ENCODE measurements around the gene LGR6. TPM values are rescaled to one million over a fixed set of nuclear protein-coding genes. Genes with fewer than 3 reads are reported as not detected.

Gene LGR6
- total RNA-seq, 1 experiment from 2014 or later: 1.0 TPM

DNA sequence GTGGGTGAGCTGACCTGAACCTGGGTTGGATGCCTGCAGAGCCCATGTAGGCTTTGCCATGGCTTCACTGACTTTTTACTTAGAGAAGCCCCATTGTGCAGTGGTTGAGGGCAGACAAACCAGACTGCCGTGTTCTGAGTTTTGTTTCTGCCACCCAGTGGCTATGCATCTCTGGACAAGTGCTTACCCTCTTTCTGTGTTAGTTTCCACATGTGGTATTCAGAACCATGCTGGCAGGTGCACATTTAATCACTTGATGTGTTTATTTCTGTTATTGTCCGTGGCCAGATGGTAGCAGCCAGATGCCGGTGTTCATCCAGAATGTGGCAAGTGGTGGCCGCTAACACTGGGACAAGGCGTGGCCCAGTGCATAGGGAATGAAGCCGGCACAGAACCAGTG is 22.9 kb upstream of the LGR6 start:
- no peak overlapping the region for H4K8ac ChIP-seq (replicated peaks; ENCODE audit: insufficient read length, low read depth, low read length)
- no peak overlapping the region for H3K56ac ChIP-seq (ENCODE audit: insufficient read length, low read depth, low read length)
- no peak overlapping the region for H2BK5ac ChIP-seq (ENCODE audit: insufficient read length, low read length)
- no peaks in the 10 kb centered on the region for H3K27me3 ChIP-seq (ENCODE audit: insufficient read depth, low read length)
- no peaks in the 10 kb centered on the region for H3K79me1 ChIP-seq (ENCODE audit: insufficient read depth, low read depth, low read length, poor library complexity, severe bottlenecking)
- no peak overlapping the region for H2BK20ac ChIP-seq (ENCODE audit: low read depth, low read length, poor library complexity, severe bottlenecking)
- H3K4me3 Mint-ChIP-seq: no peak overlapping the region
- no peak for DNase-seq
- H2BK15ac ChIP-seq (ENCODE audit: low read depth, low read length): no peak overlapping the region
- H3K14ac ChIP-seq (ENCODE audit: insufficient read depth, low read length): no peak overlapping the region
- no peaks in the 10 kb centered on the region for H4K20me1 ChIP-seq (ENCODE audit: control insufficient read depth, insufficient read depth, insufficient read length)
- no peaks in the 10 kb centered on the region for H3K9me3 ChIP-seq (ENCODE audit: control insufficient read depth, low read depth, low read length)
- no peak overlapping the region for H2BK120ac ChIP-seq (ENCODE audit: low read depth, low read length, poor library complexity, severe bottlenecking)
- H3K27me3 Mint-ChIP-seq (ENCODE audit: low read depth): peaks cover 2% of the 10 kb centered on the region; the same call in 1 of the 2 replicates
- no peak overlapping the region for H3K4me2 ChIP-seq (ENCODE audit: insufficient read depth, insufficient read length, low read length)
- no peaks in the 10 kb centered on the region for H3K4me1 ChIP-seq (ENCODE audit: insufficient read depth, low read length)
- WGBS (ENCODE audit: extremely low coverage, insufficient read length, low lambda C conversion rate): no CpG with 5 or more reads among the region's 6 CpGs
- no peak overlapping the region for H4K91ac ChIP-seq (ENCODE audit: insufficient read length, low read depth, low read length)
- H3K18ac ChIP-seq (ENCODE audit: insufficient read length, low read depth, low read length): no peak overlapping the region
- H3K36me3 Mint-ChIP-seq (ENCODE audit: insufficient read depth in 1 of 3, low read depth in 3 of 3): no peaks in the 10 kb centered on the region
- H2AFZ ChIP-seq (ENCODE audit: low read length): no peak overlapping the region
- H2AK5ac ChIP-seq (ENCODE audit: insufficient read length, low read length): no peak overlapping the region
- no peak overlapping the region for H3K27ac Mint-ChIP-seq
- no peak overlapping the region for H3K9ac ChIP-seq (ENCODE audit: extremely low read depth, insufficient read length, low read length)
- H3K23me2 ChIP-seq (ENCODE audit: insufficient read length, low read depth, low read length, poor library complexity, severe bottlenecking): no peaks in the 10 kb centered on the region
- no peaks in the 10 kb centered on the region for H3K9me3 Mint-ChIP-seq
- no peak overlapping the region for H3K4ac ChIP-seq (ENCODE audit: low read depth, low read length)
- no peak overlapping the region for H4K5ac ChIP-seq (ENCODE audit: insufficient read length, low read depth, low read length)
- H3K27ac ChIP-seq (ENCODE audit: insufficient read length, low read depth, low read length): no peak overlapping the region
- peaks cover 6 to 25% of the 10 kb centered on the region in 2 experiments for H3K4me1 Mint-ChIP-seq
- H3K23ac ChIP-seq (ENCODE audit: insufficient read length, low read depth, low read length): no peak overlapping the region
- TF ChIP-seq, protein P1, sequence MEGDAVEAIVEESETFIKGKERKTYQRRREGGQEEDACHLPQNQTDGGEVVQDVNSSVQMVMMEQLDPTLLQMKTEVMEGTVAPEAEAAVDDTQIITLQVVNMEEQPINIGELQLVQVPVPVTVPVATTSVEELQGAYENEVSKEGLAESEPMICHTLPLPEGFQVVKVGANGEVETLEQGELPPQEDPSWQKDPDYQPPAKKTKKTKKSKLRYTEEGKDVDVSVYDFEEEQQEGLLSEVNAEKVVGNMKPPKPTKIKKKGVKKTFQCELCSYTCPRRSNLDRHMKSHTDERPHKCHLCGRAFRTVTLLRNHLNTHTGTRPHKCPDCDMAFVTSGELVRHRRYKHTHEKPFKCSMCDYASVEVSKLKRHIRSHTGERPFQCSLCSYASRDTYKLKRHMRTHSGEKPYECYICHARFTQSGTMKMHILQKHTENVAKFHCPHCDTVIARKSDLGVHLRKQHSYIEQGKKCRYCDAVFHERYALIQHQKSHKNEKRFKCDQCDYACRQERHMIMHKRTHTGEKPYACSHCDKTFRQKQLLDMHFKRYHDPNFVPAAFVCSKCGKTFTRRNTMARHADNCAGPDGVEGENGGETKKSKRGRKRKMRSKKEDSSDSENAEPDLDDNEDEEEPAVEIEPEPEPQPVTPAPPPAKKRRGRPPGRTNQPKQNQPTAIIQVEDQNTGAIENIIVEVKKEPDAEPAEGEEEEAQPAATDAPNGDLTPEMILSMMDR (conservative IDR thresholded peaks at IDR 0.05): no peak
- H2BK12ac ChIP-seq (ENCODE audit: insufficient read length, low read depth, low read length): no peak overlapping the region
- no peaks in the 10 kb centered on the region for H3K79me2 ChIP-seq (ENCODE audit: insufficient read depth, low read length)
- H3T11ph ChIP-seq (ENCODE audit: low read length): no peak overlapping the region

All from H9 (cell line).